ENCODE data around the gene SGK2. TPM values are rescaled to one million over a fixed set of nuclear protein-coding genes. Genes with fewer than 3 reads are reported as not detected.

Gene SGK2
- total RNA-seq, 2 experiments from 2014 or later, result 0.41 to 0.48 TPM

DNA sequence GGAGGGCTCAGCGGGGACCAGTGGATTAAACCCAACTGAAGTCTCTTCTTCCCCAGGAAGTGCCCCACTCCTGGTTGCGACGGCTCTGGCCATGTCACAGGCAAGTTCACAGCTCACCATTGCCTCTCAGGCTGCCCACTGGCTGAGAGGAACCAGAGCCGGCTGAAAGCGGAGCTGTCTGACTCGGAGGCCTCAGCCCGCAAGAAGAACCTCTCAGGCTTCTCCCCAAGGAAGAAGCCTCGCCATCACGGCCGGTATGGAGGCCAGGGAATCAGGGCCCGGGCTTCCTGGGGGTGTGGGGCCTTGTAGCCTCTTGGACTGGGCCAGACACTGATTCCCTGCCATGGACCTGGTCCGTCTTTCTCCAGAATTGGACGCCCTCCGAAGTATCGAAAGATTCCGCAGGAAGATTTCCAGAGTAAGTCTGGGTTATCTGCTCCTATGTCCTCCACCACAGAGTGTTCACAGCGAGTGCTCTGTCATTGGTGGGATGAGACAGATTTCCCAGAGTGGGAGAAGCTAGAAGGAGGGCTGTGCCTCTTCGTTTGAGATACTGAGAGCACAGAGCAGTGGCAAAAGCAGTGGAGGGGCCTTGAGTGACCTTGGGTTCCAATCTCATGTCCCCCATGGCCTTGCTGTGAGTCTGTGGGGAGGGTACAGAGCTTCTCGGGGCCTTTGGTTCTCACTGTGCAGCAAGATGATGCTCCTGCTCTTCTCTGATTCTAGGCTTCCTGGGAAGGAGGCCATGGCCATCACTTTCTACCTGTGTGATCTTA, 22.6 kb upstream of the SGK2 start:
- no peaks in the 10 kb centered on the region for H3K4me1 ChIP-seq (ENCODE audit: insufficient read depth, low read length, poor library complexity, severe bottlenecking)
- POLR2A ChIA-PET, result no interaction called here
- CTCF ChIA-PET (ENCODE audit: unreplicated experiment), result no interaction called here
- H3K9me2 ChIP-seq (ENCODE audit: insufficient read depth, low read length), result no peaks in the 10 kb centered on the region
- H3K79me2 ChIP-seq (ENCODE audit: insufficient read depth, low read depth, low read length), result no peaks in the 10 kb centered on the region
- H4K20me1 ChIP-seq (ENCODE audit: insufficient read depth, low read length), result no peaks in the 10 kb centered on the region
- H3K27ac ChIP-seq (ENCODE audit: low read depth, low read length, poor library complexity, severe bottlenecking), result no peak overlapping the region
- no peaks in the 10 kb centered on the region; the same call in 1 of the 2 replicates for H3K36me3 ChIP-seq (ENCODE audit: insufficient read depth, low read length)
- DNase-seq (ENCODE audit: low spot score), result no peak
- H3K4me3 ChIP-seq (ENCODE audit: low read depth, low read length, poor library complexity, severe bottlenecking), result no peak overlapping the region
- intact Hi-C loops (cut with micrococcal nuclease; ENCODE audit: unreplicated experiment), result no loop called here
- no peak overlapping the region for H2AFZ ChIP-seq (ENCODE audit: low read length)
- TF ChIP-seq, protein P1, sequence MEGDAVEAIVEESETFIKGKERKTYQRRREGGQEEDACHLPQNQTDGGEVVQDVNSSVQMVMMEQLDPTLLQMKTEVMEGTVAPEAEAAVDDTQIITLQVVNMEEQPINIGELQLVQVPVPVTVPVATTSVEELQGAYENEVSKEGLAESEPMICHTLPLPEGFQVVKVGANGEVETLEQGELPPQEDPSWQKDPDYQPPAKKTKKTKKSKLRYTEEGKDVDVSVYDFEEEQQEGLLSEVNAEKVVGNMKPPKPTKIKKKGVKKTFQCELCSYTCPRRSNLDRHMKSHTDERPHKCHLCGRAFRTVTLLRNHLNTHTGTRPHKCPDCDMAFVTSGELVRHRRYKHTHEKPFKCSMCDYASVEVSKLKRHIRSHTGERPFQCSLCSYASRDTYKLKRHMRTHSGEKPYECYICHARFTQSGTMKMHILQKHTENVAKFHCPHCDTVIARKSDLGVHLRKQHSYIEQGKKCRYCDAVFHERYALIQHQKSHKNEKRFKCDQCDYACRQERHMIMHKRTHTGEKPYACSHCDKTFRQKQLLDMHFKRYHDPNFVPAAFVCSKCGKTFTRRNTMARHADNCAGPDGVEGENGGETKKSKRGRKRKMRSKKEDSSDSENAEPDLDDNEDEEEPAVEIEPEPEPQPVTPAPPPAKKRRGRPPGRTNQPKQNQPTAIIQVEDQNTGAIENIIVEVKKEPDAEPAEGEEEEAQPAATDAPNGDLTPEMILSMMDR (conservative IDR thresholded peaks at IDR 0.05; ENCODE audit: low read length), result no peak
- no peak for TF ChIP-seq EZH2phosphoT487 (IDR thresholded peaks at IDR 0.05; ENCODE audit: borderline replicate concordance, low read depth, low read length)
- H3K4me2 ChIP-seq (ENCODE audit: low read length), result no peak overlapping the region
- H3K9me3 ChIP-seq (ENCODE audit: low read length), result no peaks in the 10 kb centered on the region
- BruUV-seq (replicated peaks), result no TSS peak

DNA sequence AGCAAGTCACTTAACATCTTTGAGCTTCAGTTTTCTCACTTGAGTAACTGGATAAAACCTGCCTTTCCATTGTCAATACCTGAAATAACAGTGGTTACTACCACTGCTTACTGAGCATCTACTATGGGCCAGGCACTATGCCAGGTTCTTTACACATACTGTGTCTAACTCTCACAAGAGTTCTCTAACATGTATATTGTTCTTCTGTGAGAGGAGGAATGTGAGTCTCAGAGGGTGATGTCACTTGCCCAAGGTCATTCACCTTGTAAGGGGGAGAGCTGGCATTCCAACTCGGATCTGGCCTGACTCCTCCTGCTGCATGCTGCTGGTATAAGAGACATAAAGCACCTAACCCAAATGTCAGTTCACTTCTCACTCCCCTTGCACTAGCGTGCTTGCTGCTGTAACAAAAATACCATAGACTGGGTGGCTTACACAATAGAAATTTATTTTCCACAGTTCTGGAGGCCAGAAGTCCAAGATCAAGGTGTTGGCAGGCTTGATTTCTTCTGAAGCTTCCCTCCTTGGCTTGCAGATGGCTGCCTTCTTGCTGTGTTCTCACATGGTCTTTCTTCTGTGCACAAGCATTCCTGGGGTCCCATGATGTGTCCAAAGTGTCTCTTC, 21.9 kb upstream of the SGK2 start:
- no peak for DNase-seq (ENCODE audit: low spot score)
- no peaks in the 10 kb centered on the region; the same call in 1 of the 2 replicates for H3K36me3 ChIP-seq (ENCODE audit: insufficient read depth, low read length)
- no peaks in the 10 kb centered on the region for H4K20me1 ChIP-seq (ENCODE audit: insufficient read depth, low read length)
- H3K9me2 ChIP-seq (ENCODE audit: insufficient read depth, low read length), result no peaks in the 10 kb centered on the region
- H3K9me3 ChIP-seq (ENCODE audit: low read length), result no peaks in the 10 kb centered on the region
- no peak overlapping the region for H3K4me2 ChIP-seq (ENCODE audit: low read length)
- H3K4me1 ChIP-seq (ENCODE audit: insufficient read depth, low read length, poor library complexity, severe bottlenecking), result no peaks in the 10 kb centered on the region
- ChIA-PET POLR2A (interaction anchor here (0.6 kb wide), 2 partner anchors 12 to 1956 kb away, joined by 3 to 4 read pairs; no protein-coding TSS in a partner anchor), CTCF (ENCODE audit: unreplicated experiment) (no interaction called here)
- no peaks in the 10 kb centered on the region for H3K79me2 ChIP-seq (ENCODE audit: insufficient read depth, low read depth, low read length)
- no peak overlapping the region for H2AFZ ChIP-seq (ENCODE audit: low read length)
- BruUV-seq (replicated peaks), result no TSS peak
- H3K4me3 ChIP-seq (ENCODE audit: low read depth, low read length, poor library complexity, severe bottlenecking), result no peak overlapping the region
- TF ChIP-seq, protein P1 (conservative IDR thresholded peaks at IDR 0.05; ENCODE audit: low read length), result no peak
- no peak for TF ChIP-seq EZH2phosphoT487 (IDR thresholded peaks at IDR 0.05; ENCODE audit: borderline replicate concordance, low read depth, low read length)
- intact Hi-C loops (cut with micrococcal nuclease; ENCODE audit: unreplicated experiment), result no loop called here
- no peak overlapping the region for H3K27ac ChIP-seq (ENCODE audit: low read depth, low read length, poor library complexity, severe bottlenecking)
